ENCODE data around the gene CAB39L.

DNA sequence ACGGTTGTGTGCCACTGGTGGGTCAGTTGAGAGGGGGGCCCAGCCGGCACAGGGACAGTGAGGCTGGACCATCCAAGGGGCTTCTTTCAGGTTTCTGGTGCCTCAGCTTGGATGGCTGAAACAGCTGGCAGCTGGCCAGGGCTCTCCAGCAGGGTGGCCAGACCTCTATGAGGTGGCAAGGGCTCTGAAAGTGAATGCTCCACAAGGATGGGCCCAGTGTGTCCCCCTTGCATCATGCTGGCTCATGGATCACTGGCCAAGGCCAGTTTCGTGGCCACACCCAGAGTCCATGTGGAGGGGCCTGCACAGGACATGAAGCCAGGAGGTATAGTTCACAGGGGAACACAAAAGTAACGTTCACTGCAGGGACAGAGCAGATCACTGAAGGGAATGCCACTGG, 146.5 kb downstream of the CAB39L start:
- TF ChIP-seq, protein P1, sequence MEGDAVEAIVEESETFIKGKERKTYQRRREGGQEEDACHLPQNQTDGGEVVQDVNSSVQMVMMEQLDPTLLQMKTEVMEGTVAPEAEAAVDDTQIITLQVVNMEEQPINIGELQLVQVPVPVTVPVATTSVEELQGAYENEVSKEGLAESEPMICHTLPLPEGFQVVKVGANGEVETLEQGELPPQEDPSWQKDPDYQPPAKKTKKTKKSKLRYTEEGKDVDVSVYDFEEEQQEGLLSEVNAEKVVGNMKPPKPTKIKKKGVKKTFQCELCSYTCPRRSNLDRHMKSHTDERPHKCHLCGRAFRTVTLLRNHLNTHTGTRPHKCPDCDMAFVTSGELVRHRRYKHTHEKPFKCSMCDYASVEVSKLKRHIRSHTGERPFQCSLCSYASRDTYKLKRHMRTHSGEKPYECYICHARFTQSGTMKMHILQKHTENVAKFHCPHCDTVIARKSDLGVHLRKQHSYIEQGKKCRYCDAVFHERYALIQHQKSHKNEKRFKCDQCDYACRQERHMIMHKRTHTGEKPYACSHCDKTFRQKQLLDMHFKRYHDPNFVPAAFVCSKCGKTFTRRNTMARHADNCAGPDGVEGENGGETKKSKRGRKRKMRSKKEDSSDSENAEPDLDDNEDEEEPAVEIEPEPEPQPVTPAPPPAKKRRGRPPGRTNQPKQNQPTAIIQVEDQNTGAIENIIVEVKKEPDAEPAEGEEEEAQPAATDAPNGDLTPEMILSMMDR (IDR thresholded peaks at IDR 0.05) = no peak
- no peak for TF ChIP-seq POLR2A (IDR thresholded peaks at IDR 0.05)
